AG09319 (cell line): ENCODE results near the gene ANKRD50.

Source experiments
- DNase-seq: peaks from one replicate; pipeline ENCODE4 v3.0.0-alpha.2; 2010; ENCODE audit warnings: low read depth; ENCODE audit errors: extremely low read depth
- TF ChIP-seq, protein P1 (sequence below): IDR thresholded peaks from 2 replicates; pipeline ENCODE4 v1.5.1; 2011; ENCODE audit warnings: low read depth, mild to moderate bottlenecking, inconsistent platforms, low read length, moderate library complexity

Gene ANKRD50, protein sequence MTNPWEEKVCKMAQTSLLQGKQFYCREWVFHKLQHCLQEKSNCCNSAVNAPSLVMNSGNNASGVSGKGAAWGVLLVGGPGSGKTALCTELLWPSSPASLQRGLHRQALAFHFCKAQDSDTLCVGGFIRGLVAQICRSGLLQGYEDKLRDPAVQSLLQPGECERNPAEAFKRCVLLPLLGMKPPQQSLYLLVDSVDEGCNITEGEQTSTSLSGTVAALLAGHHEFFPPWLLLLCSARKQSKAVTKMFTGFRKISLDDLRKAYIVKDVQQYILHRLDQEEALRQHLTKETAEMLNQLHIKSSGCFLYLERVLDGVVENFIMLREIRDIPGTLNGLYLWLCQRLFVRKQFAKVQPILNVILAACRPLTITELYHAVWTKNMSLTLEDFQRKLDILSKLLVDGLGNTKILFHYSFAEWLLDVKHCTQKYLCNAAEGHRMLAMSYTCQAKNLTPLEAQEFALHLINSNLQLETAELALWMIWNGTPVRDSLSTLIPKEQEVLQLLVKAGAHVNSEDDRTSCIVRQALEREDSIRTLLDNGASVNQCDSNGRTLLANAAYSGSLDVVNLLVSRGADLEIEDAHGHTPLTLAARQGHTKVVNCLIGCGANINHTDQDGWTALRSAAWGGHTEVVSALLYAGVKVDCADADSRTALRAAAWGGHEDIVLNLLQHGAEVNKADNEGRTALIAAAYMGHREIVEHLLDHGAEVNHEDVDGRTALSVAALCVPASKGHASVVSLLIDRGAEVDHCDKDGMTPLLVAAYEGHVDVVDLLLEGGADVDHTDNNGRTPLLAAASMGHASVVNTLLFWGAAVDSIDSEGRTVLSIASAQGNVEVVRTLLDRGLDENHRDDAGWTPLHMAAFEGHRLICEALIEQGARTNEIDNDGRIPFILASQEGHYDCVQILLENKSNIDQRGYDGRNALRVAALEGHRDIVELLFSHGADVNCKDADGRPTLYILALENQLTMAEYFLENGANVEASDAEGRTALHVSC (N-terminal part only)

DNA sequence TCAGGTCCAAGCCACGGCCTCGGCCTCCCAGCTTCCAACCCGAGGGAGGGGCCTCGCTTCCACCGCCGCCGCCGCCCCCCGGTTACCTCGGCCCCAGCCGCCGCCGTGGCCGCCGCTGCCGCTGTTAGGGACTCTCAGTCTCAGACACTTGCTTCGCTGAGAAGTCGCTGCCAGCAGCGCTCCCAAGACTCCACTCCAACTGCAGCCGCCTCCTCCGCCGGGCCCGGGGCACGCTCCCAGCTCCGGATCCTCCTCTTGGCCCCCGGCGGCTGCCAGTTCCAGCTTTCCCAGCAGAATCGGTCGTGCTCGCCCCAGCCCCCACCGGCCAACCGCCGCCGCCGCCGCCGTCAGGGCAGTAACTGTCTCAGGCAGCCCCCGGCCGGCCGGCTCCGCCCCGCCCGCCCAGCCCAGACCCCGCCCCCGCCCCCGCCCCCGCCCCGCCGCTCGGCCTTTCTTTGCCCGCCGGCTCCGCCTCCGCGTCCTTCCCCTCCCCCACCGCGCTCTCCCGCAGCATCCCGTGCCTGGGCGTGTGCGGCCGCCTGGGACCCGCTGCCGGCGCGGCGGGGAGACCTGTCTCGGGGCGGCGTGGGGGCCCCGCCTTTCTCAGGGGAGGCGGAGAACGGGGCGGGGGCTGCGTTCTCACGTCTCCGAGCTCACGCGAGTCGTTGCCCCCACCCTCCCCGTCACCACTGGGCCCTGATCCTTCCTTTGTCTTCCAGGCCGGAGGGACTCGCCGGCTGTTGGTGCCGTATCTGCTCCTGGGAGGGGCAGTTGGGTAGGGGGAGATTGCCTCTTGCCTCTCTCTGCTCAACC lies at the start of gene ANKRD50:
ANKRD50 (minus strand) TSS at position 361 of the 813 bp plus-strand sequence. CDS start 2,221 bp downstream, outside the sequence.
- DNase-seq, result peak; percentile 96
- TF ChIP-seq, protein P1, sequence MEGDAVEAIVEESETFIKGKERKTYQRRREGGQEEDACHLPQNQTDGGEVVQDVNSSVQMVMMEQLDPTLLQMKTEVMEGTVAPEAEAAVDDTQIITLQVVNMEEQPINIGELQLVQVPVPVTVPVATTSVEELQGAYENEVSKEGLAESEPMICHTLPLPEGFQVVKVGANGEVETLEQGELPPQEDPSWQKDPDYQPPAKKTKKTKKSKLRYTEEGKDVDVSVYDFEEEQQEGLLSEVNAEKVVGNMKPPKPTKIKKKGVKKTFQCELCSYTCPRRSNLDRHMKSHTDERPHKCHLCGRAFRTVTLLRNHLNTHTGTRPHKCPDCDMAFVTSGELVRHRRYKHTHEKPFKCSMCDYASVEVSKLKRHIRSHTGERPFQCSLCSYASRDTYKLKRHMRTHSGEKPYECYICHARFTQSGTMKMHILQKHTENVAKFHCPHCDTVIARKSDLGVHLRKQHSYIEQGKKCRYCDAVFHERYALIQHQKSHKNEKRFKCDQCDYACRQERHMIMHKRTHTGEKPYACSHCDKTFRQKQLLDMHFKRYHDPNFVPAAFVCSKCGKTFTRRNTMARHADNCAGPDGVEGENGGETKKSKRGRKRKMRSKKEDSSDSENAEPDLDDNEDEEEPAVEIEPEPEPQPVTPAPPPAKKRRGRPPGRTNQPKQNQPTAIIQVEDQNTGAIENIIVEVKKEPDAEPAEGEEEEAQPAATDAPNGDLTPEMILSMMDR, result no peak

DNA sequence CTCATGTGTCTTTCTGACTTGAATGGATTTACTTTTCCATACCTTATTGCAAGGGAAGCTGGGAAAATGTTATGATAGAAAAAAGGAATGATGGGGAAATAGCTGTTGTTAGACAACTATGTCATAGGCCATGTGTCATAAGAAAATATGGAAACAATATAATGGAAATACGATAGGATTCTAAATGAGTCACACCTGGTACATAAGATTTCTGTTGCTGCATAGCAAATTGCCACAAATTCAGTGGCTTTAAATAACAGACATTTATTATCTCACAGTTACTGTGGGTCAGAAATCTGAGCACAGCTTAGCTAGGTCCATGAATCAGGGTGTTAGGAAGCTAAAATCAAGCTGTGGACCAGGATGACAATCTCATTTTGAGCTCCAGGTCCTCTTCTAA lies 44.6 kb upstream of the ANKRD50 start:
- no peak for DNase-seq
- TF ChIP-seq, protein P1, result no peak

DNA sequence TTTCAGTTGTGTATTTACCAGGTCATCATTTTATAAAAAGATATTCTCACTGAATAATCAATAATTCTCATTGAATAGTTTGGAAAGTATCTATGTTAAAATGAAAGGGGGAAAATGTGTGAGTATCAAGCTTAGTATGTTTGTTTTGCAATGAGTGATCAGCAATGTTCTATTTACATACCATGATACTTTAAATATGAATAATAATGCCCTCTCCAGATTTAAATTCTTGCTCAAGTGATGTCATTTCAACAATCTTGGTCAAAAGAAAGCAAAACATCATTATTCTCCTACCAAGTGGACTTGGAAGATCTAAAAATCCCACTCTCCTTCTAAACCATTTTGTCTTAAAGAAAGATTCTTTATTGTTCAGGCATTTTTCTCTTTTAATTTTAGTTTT lies 42.1 kb upstream of the ANKRD50 start:
- TF ChIP-seq, protein P1, result no peak
- no peak for DNase-seq

DNA sequence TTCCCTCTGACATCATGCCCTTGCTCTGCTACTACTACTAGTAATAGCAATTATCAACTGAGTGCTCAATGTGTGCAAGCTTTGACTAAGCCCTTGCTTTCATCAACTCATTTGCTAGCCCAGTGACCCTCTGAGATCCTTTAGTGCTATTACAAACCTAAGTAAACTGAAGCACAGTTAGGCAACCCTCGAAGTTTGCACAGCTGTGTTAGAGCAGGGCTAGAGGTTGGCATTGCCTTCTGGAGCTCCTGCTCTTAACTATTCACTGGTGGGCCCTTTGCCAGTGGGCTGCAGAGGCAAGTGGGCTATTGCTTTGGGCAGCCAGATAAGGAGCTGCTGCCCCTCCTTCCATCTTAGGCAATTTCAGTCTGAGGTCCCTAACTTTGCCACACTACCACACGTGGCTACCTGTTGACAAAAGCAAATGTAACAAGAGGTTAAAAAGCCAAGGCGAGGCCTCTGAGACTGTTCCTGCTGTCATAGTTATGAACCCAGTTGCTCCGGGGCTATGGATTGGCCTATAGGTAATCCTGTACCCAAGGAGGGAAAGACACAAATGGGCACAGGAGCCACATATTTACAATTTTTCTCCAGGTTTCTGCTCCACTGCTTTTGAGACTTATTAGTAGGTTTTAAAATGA lies 41.5 kb upstream of the ANKRD50 start:
- no peak for DNase-seq
- TF ChIP-seq, protein P1, result no peak

DNA sequence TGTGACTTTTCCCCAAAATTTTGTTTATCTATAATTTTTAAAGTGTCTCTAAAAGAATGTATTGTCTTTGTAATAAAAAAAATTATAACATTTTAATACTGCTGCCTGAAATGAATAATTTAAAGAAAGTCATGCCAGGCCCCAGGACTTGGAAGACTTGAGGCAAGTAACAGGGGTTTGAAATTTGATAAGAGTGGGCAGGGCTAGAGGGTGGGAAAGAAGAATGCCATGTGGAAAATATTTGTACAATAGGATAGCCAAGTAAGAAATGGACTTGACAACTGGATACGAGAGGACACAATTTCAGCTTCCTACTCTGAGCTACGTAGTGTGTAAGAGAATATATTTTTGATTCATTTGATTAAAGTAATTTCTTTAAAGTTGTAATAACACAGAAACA lies 36.9 kb upstream of the ANKRD50 start:
- no peak for DNase-seq
- TF ChIP-seq, protein P1, result no peak

DNA sequence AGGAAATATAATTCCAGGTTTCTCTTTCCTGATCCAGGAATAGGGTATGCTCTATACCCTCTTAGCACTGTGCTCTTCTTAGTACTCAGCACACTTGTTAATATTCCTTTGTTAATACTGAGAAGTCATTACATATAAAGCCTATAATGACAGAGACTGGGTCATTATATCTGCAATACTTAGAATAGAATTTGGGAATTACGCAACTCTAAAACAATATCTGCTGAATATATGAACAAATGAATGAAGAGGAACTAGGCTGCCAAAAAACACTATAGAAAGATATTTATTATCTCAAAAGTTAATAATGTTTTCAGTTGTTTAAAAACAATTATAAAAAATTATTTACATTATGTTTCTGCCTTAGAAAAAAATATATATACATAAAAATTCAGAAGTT lies 36.4 kb upstream of the ANKRD50 start:
- DNase-seq, result no peak
- TF ChIP-seq, protein P1, result no peak
